ENCODE results near the gene PGLYRP3. TPM values are rescaled to one million over a fixed set of nuclear protein-coding genes. Genes with fewer than 3 reads are reported as not detected.
"Not testable (repeated sequence)": the region's sequence is repeated elsewhere in the genome, so short reads cannot be mapped to it uniquely, and the experiment has no call there.

PGLYRP3 gene
- total and polyA plus RNA-seq, 4 donors, result not detected

DNA sequence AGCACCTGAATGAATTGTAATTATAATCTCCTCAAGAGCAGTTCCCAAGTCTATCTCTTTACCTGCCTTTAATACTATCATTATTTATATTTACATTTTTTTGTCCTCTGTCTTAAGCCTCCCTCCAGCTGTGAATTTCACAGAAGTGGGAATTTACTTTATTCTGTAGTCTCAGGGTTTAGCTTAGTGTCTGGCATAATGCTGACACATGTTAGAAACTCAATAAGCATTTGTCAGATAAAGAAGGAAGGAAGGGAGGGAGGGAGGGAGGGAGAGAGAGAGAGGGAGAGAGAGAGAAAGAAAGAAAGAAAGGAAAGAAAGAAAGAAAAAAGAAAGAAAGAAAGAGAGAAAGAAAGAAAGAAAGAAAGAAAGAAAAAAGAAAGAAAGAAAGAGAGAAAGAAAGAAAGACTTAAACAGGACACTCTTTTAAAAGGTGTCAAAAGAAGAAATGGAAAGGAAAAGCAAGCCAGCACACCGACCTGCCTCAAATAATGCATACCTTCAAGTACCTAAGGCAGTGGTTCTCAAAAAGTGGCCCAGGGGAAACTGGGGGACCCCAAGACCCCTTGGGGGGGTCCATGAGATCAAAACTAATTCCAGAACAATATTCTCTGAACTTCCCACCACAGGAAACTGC is 37.7 kb upstream of the PGLYRP3 start:
- no peaks in the 10 kb centered on the region for H3K9me3 ChIP-seq (ENCODE audit: control insufficient read depth, low read length)
- no peaks in the 10 kb centered on the region for H3K36me3 ChIP-seq (ENCODE audit: control insufficient read depth in 1 of 2, insufficient read depth in 2 of 2, low read length in 1 of 2)
- intact Hi-C loops (cut with DNase I), result loop anchor here in 1 of 2 donors (5.0 to 10.0 kb wide), 3 partner anchors 114 to 634 kb away; partner anchors contain the start of genes RAB13 and S100A7
- 17 to 39% methylated on average over 1 of the region's 1 CpG for WGBS, 2 donors
- ATAC-seq (ENCODE audit: low FRiP score) (no peak), DNase-seq (no peak)
- H3K4me1 ChIP-seq (ENCODE audit: control insufficient read depth in 1 of 2, insufficient read depth in 2 of 2, low read length in 2 of 2), result no peaks in the 10 kb centered on the region
- no peak overlapping the region for H3K27ac ChIP-seq (ENCODE audit: low read depth in 1 of 2, low read length in 2 of 2)
- H3K4me3 ChIP-seq (ENCODE audit: low read length in 2 of 2), result no peak overlapping the region
- H3K27me3 ChIP-seq (ENCODE audit: control insufficient read depth in 1 of 2, insufficient read depth in 2 of 2, low read length in 1 of 2), result no peaks in the 10 kb centered on the region

DNA sequence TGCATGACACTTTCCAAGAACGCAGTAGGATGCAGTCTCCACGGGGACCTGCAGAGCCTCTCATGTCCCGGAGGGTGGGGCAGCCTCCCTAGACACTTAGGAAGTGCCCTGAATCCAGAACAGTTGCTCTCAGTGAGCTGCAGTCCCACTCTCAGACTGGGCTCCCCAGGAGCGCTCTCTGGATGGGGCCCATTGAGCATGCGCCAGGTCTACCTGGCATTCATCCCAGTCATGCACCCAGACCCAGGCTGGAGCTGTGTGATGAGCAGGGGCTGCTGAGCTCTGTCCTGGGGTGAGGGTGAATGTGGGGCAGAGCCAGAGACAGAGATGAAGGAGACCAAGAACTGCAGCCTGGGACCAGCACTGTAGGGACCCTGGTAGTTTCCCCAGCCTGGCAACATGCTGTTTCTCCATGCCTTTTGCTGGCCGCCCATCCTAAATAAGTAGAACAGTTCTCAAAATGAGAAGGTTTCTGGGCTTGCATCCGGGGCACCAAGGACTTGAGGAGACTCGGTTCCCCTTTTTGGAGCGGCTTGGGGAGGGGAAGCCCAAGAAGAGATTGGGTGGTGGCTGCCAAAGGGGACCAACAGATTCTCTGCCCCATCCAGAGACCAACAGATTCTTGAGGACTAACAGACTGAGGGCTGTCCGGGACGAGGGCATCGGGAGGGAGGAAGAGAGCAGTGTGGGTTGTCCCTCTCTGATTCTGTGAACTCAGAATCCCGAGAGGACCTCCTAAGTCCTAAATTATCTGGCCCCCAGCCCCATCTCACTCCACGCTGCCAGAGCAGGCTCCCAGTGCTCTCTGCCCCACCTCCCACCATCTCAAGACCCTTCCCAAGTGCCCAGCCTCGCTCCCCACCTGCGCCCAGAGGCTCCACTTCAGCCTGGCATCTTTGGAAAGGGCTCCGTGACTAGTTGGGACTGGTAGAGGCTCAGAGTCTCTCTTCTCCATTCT is 36.9 kb upstream of the PGLYRP3 start:
- DNase-seq, result no peak
- Histone ChIP-seq H3K27me3 (ENCODE audit: control insufficient read depth in 1 of 2, insufficient read depth in 2 of 2, low read length in 1 of 2) (no peaks in the 10 kb centered on the region), H3K4me1 (ENCODE audit: control insufficient read depth in 1 of 2, insufficient read depth in 2 of 2, low read length in 2 of 2) (no peaks in the 10 kb centered on the region), H3K9me3 (ENCODE audit: control insufficient read depth, low read length) (no peaks in the 10 kb centered on the region), H3K36me3 (ENCODE audit: control insufficient read depth in 1 of 2, insufficient read depth in 2 of 2, low read length in 1 of 2) (no peaks in the 10 kb centered on the region), H3K4me3 (ENCODE audit: low read length in 2 of 2) (no peak overlapping the region), H3K27ac (ENCODE audit: low read depth in 1 of 2, low read length in 2 of 2) (no peak overlapping the region)
- 59 to 61% methylated on average over 17 of the region's 17 CpGs for WGBS, 2 donors
- ATAC-seq (ENCODE audit: low FRiP score), result no peak
- intact Hi-C loops (cut with DNase I), result loop anchor here in 1 of 2 donors (5.0 to 10.0 kb wide), 3 partner anchors 115 to 635 kb away; partner anchors contain the start of genes RAB13 and S100A7

GRCh38 chr1:153348511-153349362 is 36.0 kb upstream of the PGLYRP3 start, which contains the start of gene PGLYRP4:
TSS of gene PGLYRP4 (minus strand) at chr1:153348841. CDS start at chr1:153347932, 909 bp downstream.
- no peaks in the 10 kb centered on the region for H3K27me3 ChIP-seq (ENCODE audit: control insufficient read depth in 1 of 2, insufficient read depth in 2 of 2, low read length in 1 of 2)
- no peaks in the 10 kb centered on the region for H3K4me1 ChIP-seq (ENCODE audit: control insufficient read depth in 1 of 2, insufficient read depth in 2 of 2, low read length in 2 of 2)

GRCh38 chr1:153347856-153348255 is 35.1 kb upstream of the PGLYRP3 start:
- intact Hi-C loops (cut with DNase I), result no loop called here
- 69 to 74% methylated on average over 7 of the region's 7 CpGs for WGBS, 2 donors
- no peaks in the 10 kb centered on the region for H3K36me3 ChIP-seq (ENCODE audit: control insufficient read depth in 1 of 2, insufficient read depth in 2 of 2, low read length in 1 of 2)

More at GRCh38 chr1:153348511-153349362, 36.0 kb upstream of the PGLYRP3 start, which contains the start of gene PGLYRP4:
- 62 to 65% methylated on average over 10 of the region's 10 CpGs for WGBS, 2 donors
- Histone ChIP-seq H3K27ac (ENCODE audit: low read depth in 1 of 2, low read length in 2 of 2) (no peak within 1 kb of the TSS), H3K36me3 (ENCODE audit: control insufficient read depth in 1 of 2, insufficient read depth in 2 of 2, low read length in 1 of 2) (no peaks in the 10 kb centered on the region), H3K9me3 (ENCODE audit: control insufficient read depth, low read length) (no peaks in the 10 kb centered on the region), H3K4me3 (ENCODE audit: low read length in 2 of 2) (no peak within 1 kb of the TSS)
- DNase-seq (no peak), ATAC-seq (ENCODE audit: low FRiP score) (no peak)
- intact Hi-C loops (cut with DNase I), result no loop called here

DNA sequence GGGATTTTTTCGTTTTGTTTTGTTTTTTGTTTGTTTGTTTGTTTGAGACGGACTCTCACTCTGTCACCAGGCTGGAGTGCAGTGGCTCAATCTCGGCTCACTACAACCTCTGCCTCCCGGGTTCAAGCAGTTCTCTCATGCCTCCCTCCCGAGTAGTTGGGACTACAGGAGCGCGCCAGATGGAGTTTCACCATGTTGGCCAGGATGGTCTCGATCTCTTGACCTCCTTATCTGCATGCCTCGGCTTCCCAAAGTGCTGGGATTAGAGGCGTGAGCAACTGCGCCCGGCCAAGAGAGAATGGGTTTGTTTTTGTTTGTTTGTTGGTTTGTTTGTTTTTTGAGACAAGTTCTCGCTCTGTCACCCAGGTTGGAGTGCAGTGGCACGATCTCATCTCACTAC is 34.3 kb upstream of the PGLYRP3 start:
- intact Hi-C loops (cut with DNase I); H3K9me3 ChIP-seq (ENCODE audit: control insufficient read depth, low read length); H3K4me1 ChIP-seq (ENCODE audit: control insufficient read depth in 1 of 2, insufficient read depth in 2 of 2, low read length in 2 of 2); DNase-seq; ATAC-seq (ENCODE audit: low FRiP score); H3K27ac ChIP-seq (ENCODE audit: low read depth in 1 of 2, low read length in 2 of 2); H3K27me3 ChIP-seq (ENCODE audit: control insufficient read depth in 1 of 2, insufficient read depth in 2 of 2, low read length in 1 of 2); H3K36me3 ChIP-seq (ENCODE audit: control insufficient read depth in 1 of 2, insufficient read depth in 2 of 2, low read length in 1 of 2); H3K4me3 ChIP-seq (ENCODE audit: low read length in 2 of 2): not testable (repeated sequence)
- 67 to 71% methylated on average over 14 of the region's 14 CpGs for WGBS, 2 donors

More at GRCh38 chr1:153347856-153348255, 35.1 kb upstream of the PGLYRP3 start:
- ATAC-seq (ENCODE audit: low FRiP score) (no peak), DNase-seq (no peak)
- Histone ChIP-seq H3K4me1 (ENCODE audit: control insufficient read depth in 1 of 2, insufficient read depth in 2 of 2, low read length in 2 of 2) (no peaks in the 10 kb centered on the region), H3K27ac (ENCODE audit: low read depth in 1 of 2, low read length in 2 of 2) (no peak overlapping the region), H3K4me3 (ENCODE audit: low read length in 2 of 2) (no peak overlapping the region), H3K9me3 (ENCODE audit: control insufficient read depth, low read length) (no peaks in the 10 kb centered on the region), H3K27me3 (ENCODE audit: control insufficient read depth in 1 of 2, insufficient read depth in 2 of 2, low read length in 1 of 2) (no peaks in the 10 kb centered on the region)

GRCh38 chr1:153346077-153346723 is 33.4 kb upstream of the PGLYRP3 start:
- Histone ChIP-seq H3K9me3 (ENCODE audit: control insufficient read depth, low read length) (no peaks in the 10 kb centered on the region), H3K27ac (ENCODE audit: low read depth in 1 of 2, low read length in 2 of 2) (no peak overlapping the region), H3K4me1 (ENCODE audit: control insufficient read depth in 1 of 2, insufficient read depth in 2 of 2, low read length in 2 of 2) (no peaks in the 10 kb centered on the region), H3K4me3 (ENCODE audit: low read length in 2 of 2) (no peak overlapping the region), H3K36me3 (ENCODE audit: control insufficient read depth in 1 of 2, insufficient read depth in 2 of 2, low read length in 1 of 2) (no peaks in the 10 kb centered on the region), H3K27me3 (ENCODE audit: control insufficient read depth in 1 of 2, insufficient read depth in 2 of 2, low read length in 1 of 2) (no peaks in the 10 kb centered on the region)
- DNase-seq (no peak), ATAC-seq (ENCODE audit: low FRiP score) (no peak)
- intact Hi-C loops (cut with DNase I), result no loop called here
- WGBS, 2 donors, result 64 to 74% methylated on average over 6 of the region's 6 CpGs

GRCh38 chr1:153345187-153346076 is 32.7 kb upstream of the PGLYRP3 start:
- 88 to 91% methylated on average over 14 of the region's 14 CpGs for WGBS, 2 donors
- no peak for DNase-seq
- ATAC-seq (ENCODE audit: low FRiP score), result no peak
- Histone ChIP-seq H3K4me1 (ENCODE audit: control insufficient read depth in 1 of 2, insufficient read depth in 2 of 2, low read length in 2 of 2) (no peaks in the 10 kb centered on the region), H3K4me3 (ENCODE audit: low read length in 2 of 2) (no peak overlapping the region), H3K36me3 (ENCODE audit: control insufficient read depth in 1 of 2, insufficient read depth in 2 of 2, low read length in 1 of 2) (no peaks in the 10 kb centered on the region), H3K27ac (ENCODE audit: low read depth in 1 of 2, low read length in 2 of 2) (no peak overlapping the region), H3K27me3 (ENCODE audit: control insufficient read depth in 1 of 2, insufficient read depth in 2 of 2, low read length in 1 of 2) (no peaks in the 10 kb centered on the region), H3K9me3 (ENCODE audit: control insufficient read depth, low read length) (no peaks in the 10 kb centered on the region)
- intact Hi-C loops (cut with DNase I), result no loop called here

All from aorta (tissue), 5 donors.